NT2/D1 (cell line): ENCODE results near the gene HOXB8.

Experiments used
- DNase-seq: peaks from one replicate; pipeline ENCODE4 v3.0.0-alpha.2; 2011; ENCODE audit warnings: low read depth, low spot score
- H3K27me3 ChIP-seq: 2 replicates; pipeline ENCODE4 v1.6.0; 2011; ENCODE audit warnings: mild to moderate bottlenecking; ENCODE audit not compliant: insufficient read length, insufficient read depth
- H3K36me3 ChIP-seq: 2 replicates; pipeline ENCODE4 v1.6.1; 2011; ENCODE audit warnings: mild to moderate bottlenecking, low read length, mixed read lengths; ENCODE audit not compliant: insufficient read depth, insufficient read length
- H3K4me1 ChIP-seq: 2 replicates; pipeline ENCODE4 v1.5.1; 2011; ENCODE audit not compliant: insufficient read depth, insufficient read length
- H3K4me3 ChIP-seq: 2 replicates; pipeline ENCODE4 v1.5.1; 2011; ENCODE audit warnings: low read depth; ENCODE audit not compliant: insufficient read length
- H3K9ac ChIP-seq: 2 replicates; pipeline ENCODE4 v1.6.0; 2011; ENCODE audit warnings: low read depth; ENCODE audit not compliant: insufficient read length
- H3K9me3 ChIP-seq: 2 replicates; pipeline ENCODE4 v1.5.1; 2011; ENCODE audit warnings: mild to moderate bottlenecking, low read length; ENCODE audit not compliant: insufficient read depth
- SUZ12 ChIP-seq: IDR thresholded peaks from 2 replicates; pipeline ENCODE4 v1.6.1; 2011; ENCODE audit not compliant: insufficient read length, insufficient read depth; ENCODE audit errors: extremely low read depth
- YY1 ChIP-seq: IDR thresholded peaks from 2 replicates; pipeline ENCODE4 v1.6.1; 2011; ENCODE audit not compliant: insufficient read length, insufficient read depth
- ZNF274 ChIP-seq: IDR thresholded peaks from 2 replicates; pipeline ENCODE4 v1.6.1; 2011; ENCODE audit warnings: mild to moderate bottlenecking, low read depth, low read length

Gene HOXB8

GRCh38 chr17:48567646-48568354 is 47.3 kb downstream of the HOXB8 start:
- DNase-seq, result no peak
- no peaks in the 10 kb centered on the region for H3K36me3 ChIP-seq
- H3K9ac ChIP-seq, result no peak overlapping the region
- peaks cover 11% of the 10 kb centered on the region; the same call in 1 of the 2 replicates for H3K9me3 ChIP-seq
- H3K4me1 ChIP-seq, result peaks cover 2% of the 10 kb centered on the region
- H3K4me3 ChIP-seq, result no peak overlapping the region
- no peak for TF ChIP-seq SUZ12
- no peak for TF ChIP-seq YY1
- no peak for TF ChIP-seq ZNF274
- H3K27me3 ChIP-seq, result peaks cover 100% of the 10 kb centered on the region

GRCh38 chr17:48567209-48567608 is 47.9 kb downstream of the HOXB8 start:
- DNase-seq, result no peak
- Histone ChIP-seq H3K4me3 (no peak overlapping the region), H3K36me3 (no peaks in the 10 kb centered on the region), H3K9ac (no peak overlapping the region), H3K27me3 (peaks cover 100% of the 10 kb centered on the region), H3K4me1 (peaks cover 2% of the 10 kb centered on the region), H3K9me3 (peaks cover 11% of the 10 kb centered on the region; the same call in 1 of the 2 replicates)
- no peak for TF ChIP-seq SUZ12

- Histone ChIP-seq H3K4me1 (peaks cover 2% of the 10 kb centered on the region), H3K36me3 (no peaks in the 10 kb centered on the region), H3K9ac (no peak overlapping the region), H3K9me3 (peaks cover 11% of the 10 kb centered on the region; the same call in 1 of the 2 replicates), H3K4me3 (no peak overlapping the region), H3K27me3 (peaks cover 100% of the 10 kb centered on the region)
- no peak for DNase-seq
- TF ChIP-seq YY1 (no peak), SUZ12 (no peak)
Observed at GRCh38 chr17:48566717-48567116, 48.4 kb downstream of the HOXB8 start.

- peaks cover 100% of the 10 kb centered on the region for H3K27me3 ChIP-seq
- no peak overlapping the region for H3K4me3 ChIP-seq
- TF ChIP-seq ZNF274 (no peak), SUZ12 (no peak), YY1 (no peak)
Observed at GRCh38 chr17:48565925-48566710, 49.0 kb downstream of the HOXB8 start.

GRCh38 chr17:48565022-48565554 is 50.0 kb downstream of the HOXB8 start:
- Histone ChIP-seq H3K36me3 (no peaks in the 10 kb centered on the region), H3K27me3 (peaks cover 100% of the 10 kb centered on the region), H3K4me3 (no peak overlapping the region), H3K4me1 (no peaks in the 10 kb centered on the region), H3K9me3 (peaks cover 11% of the 10 kb centered on the region; the same call in 1 of the 2 replicates), H3K9ac (no peak overlapping the region)
- no peak for DNase-seq
- TF ChIP-seq SUZ12 (no peak), ZNF274 (no peak), YY1 (no peak)

More at GRCh38 chr17:48565925-48566710, 49.0 kb downstream of the HOXB8 start:
- no peak for DNase-seq
- Histone ChIP-seq H3K36me3 (no peaks in the 10 kb centered on the region), H3K9me3 (peaks cover 11% of the 10 kb centered on the region; the same call in 1 of the 2 replicates), H3K9ac (no peak overlapping the region), H3K4me1 (peaks cover 2% of the 10 kb centered on the region)

- Histone ChIP-seq H3K27me3 (peaks cover 100% of the 10 kb centered on the region), H3K9me3 (peaks cover 11% of the 10 kb centered on the region; the same call in 1 of the 2 replicates), H3K36me3 (no peaks in the 10 kb centered on the region), H3K4me3 (peak overlapping the region; percentile 29), H3K4me1 (peaks cover 3% of the 10 kb centered on the region), H3K9ac (peak overlapping the region; percentile 58)
- DNase-seq, result no peak
- TF ChIP-seq ZNF274, result no peak
- peak; percentile 92 for TF ChIP-seq SUZ12
Observed at GRCh38 chr17:48564188-48565021, 50.7 kb downstream of the HOXB8 start.

GRCh38 chr17:48563867-48564187 is 51.3 kb downstream of the HOXB8 start:
- peaks cover 100% of the 10 kb centered on the region for H3K27me3 ChIP-seq

More at GRCh38 chr17:48563867-48564187, 51.3 kb downstream of the HOXB8 start:
- peaks cover 3% of the 10 kb centered on the region for H3K4me1 ChIP-seq
- no peaks in the 10 kb centered on the region for H3K36me3 ChIP-seq
- no peak for DNase-seq
- no peak overlapping the region for H3K4me3 ChIP-seq
- H3K9me3 ChIP-seq, result peaks cover 11% of the 10 kb centered on the region; the same call in 1 of the 2 replicates
- TF ChIP-seq SUZ12, result no peak
- no peak for TF ChIP-seq ZNF274
- no peak for TF ChIP-seq YY1
- H3K9ac ChIP-seq, result peak overlapping the region; percentile 12
